Progenitor cell of endocrine pancreas (in vitro differentiated cells): ENCODE data around the gene MLH3. TPM values are rescaled to one million over a fixed set of nuclear protein-coding genes. Genes with fewer than 3 reads are reported as not detected.
A peak's percentile ranks its signal among the peaks of the same experiment; 100 is the strongest.

ENCODE experiments used
- DNase-seq: peaks from one replicate; pipeline ENCODE4 v3.0.0; 2021; ENCODE audit warnings: low spot score; ENCODE audit not compliant: unreplicated experiment
- H3K27ac Mint-ChIP-seq: 2 replicates; pipeline ENCODE4 v1.8.0; 2021; ENCODE audit warnings: mild to moderate bottlenecking, moderate library complexity, mixed read lengths
- H3K27me3 Mint-ChIP-seq: 2 replicates; pipeline ENCODE4 v1.8.0; 2021; ENCODE audit warnings: mixed read lengths
- H3K36me3 Mint-ChIP-seq: 2 replicates; pipeline ENCODE4 v1.8.0; 2022; ENCODE audit warnings: mixed read lengths; ENCODE audit not compliant: insufficient read depth
- H3K4me1 Mint-ChIP-seq: 2 replicates; pipeline ENCODE4 v1.8.0; 2021; ENCODE audit warnings: low read depth, mixed read lengths
- H3K4me3 Mint-ChIP-seq: 2 replicates; pipeline ENCODE4 v1.8.0; 2021; ENCODE audit warnings: low read depth, mild to moderate bottlenecking, moderate library complexity, mixed read lengths
- H3K9me3 Mint-ChIP-seq: 2 replicates; pipeline ENCODE4 v1.8.0; 2021; ENCODE audit warnings: low read depth, mixed read lengths
- total RNA-seq: library from RNA; stranded (reverse); gene quantifications from 2 replicates; pipeline ENCODE4 v1.2.1, GENCODE V29; 2021
- TF ChIP-seq, protein P1 (sequence below): fragments of 200-600 bp; sonication (generic); IDR thresholded peaks from one replicate; pipeline ENCODE4 v1.5.0; 2021; ENCODE audit warnings: antibody characterized with exemption, mild to moderate bottlenecking; ENCODE audit not compliant: unreplicated experiment

The MLH3 gene
- total RNA-seq, 1 donor from 2014 or later, result 30.8 TPM

DNA sequence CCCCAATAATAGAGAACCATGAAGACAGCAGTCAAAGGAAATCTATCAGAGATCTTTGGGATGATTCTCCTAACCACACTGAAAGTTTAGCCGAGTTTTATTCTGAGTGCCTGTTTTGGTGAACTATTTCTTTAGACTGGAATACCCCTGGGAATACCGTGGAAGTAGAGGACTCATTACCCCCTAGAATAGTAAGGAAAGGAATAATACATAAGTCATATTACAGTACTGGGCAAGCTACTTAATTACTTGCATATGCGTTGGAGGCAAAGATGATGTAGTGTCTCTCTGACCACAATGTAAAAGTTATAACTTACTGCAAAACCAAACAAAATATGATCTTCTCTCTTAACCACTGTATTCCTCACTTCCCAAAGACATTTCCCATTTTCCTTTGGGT, 43.6 kb upstream of the MLH3 start:
- DNase-seq, result no peak
- TF ChIP-seq, protein P1, sequence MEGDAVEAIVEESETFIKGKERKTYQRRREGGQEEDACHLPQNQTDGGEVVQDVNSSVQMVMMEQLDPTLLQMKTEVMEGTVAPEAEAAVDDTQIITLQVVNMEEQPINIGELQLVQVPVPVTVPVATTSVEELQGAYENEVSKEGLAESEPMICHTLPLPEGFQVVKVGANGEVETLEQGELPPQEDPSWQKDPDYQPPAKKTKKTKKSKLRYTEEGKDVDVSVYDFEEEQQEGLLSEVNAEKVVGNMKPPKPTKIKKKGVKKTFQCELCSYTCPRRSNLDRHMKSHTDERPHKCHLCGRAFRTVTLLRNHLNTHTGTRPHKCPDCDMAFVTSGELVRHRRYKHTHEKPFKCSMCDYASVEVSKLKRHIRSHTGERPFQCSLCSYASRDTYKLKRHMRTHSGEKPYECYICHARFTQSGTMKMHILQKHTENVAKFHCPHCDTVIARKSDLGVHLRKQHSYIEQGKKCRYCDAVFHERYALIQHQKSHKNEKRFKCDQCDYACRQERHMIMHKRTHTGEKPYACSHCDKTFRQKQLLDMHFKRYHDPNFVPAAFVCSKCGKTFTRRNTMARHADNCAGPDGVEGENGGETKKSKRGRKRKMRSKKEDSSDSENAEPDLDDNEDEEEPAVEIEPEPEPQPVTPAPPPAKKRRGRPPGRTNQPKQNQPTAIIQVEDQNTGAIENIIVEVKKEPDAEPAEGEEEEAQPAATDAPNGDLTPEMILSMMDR, result no peak
- Mint-ChIP-seq H3K27ac (no peak overlapping the region), H3K36me3 (peaks cover 34% of the 10 kb centered on the region), H3K27me3 (no peaks in the 10 kb centered on the region), H3K9me3 (no peaks in the 10 kb centered on the region), H3K4me1 (peaks cover 5% of the 10 kb centered on the region), H3K4me3 (no peak overlapping the region)

DNA sequence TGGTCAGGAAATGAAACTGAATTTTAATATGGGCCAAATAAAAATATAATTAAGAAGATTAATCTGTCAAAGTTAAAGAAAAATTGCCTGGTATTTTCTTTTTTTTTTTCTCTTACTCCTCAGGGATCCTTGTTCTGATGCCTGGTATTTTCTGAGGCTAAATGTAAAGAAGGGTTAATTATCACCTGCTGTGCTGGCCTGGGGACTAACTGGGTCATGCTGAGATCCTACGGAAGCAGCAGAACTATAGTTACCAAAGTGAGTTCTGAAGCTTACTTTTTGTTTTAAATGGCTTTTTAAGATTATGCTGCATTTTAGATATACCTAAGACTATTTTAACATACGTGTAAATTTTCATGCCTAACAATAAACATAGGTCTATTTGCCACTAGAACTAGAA, 41.4 kb upstream of the MLH3 start:
- TF ChIP-seq, protein P1, result no peak
- Mint-ChIP-seq H3K4me1 (no peaks in the 10 kb centered on the region), H3K27me3 (no peaks in the 10 kb centered on the region), H3K36me3 (peaks cover 23% of the 10 kb centered on the region), H3K9me3 (no peaks in the 10 kb centered on the region), H3K4me3 (no peak overlapping the region), H3K27ac (no peak overlapping the region)
- no peak for DNase-seq

DNA sequence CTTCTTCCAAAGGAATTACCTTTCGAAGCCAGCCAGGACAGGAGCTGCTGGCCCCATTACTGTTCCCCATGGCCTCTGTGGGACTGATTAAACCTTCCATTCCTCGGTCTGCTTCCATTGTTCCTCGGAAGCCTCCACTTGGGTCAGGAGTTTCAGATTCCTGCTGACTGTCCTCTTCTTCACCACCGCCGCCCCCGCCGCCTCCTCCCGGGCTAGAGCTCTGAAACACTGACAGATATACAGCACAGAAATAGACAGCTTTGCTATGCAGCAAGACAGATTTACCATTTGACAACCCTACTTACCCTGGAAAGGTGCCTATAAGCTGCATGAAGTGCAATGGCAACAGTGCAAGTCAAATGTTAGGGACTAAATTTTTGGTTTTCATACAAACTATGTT, 40.0 kb upstream of the MLH3 start:
- Mint-ChIP-seq H3K36me3 (peaks cover 25% of the 10 kb centered on the region), H3K27ac (no peak overlapping the region), H3K4me3 (no peak overlapping the region), H3K27me3 (no peaks in the 10 kb centered on the region), H3K4me1 (no peaks in the 10 kb centered on the region), H3K9me3 (no peaks in the 10 kb centered on the region)
- TF ChIP-seq, protein P1, result no peak
- no peak for DNase-seq

DNA sequence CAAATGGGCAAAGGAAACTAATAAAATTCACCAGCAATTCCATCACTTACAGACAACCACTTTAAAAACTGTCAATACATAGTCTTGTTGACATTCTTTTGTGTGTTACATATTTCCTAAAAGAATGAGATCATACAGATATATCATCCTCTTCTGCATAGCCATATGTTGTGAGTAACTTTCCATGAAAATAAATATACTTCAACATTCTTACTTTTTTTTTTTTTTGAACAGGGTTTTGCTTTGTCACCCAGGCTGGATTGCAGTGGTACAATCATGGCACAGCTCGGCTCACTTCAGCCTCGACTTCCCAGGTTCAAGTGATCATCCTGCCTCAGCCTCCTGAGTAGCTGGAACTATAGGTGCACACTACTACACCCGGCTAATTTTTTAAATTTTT, 39.1 kb upstream of the MLH3 start:
- H3K4me3 Mint-ChIP-seq, result no peak overlapping the region
- H3K4me1 Mint-ChIP-seq, result no peaks in the 10 kb centered on the region
- H3K36me3 Mint-ChIP-seq, result peaks cover 29% of the 10 kb centered on the region
- TF ChIP-seq, protein P1, result no peak
- H3K27ac Mint-ChIP-seq, result no peak overlapping the region
- no peaks in the 10 kb centered on the region for H3K9me3 Mint-ChIP-seq
- H3K27me3 Mint-ChIP-seq, result no peaks in the 10 kb centered on the region
- DNase-seq, result no peak

DNA sequence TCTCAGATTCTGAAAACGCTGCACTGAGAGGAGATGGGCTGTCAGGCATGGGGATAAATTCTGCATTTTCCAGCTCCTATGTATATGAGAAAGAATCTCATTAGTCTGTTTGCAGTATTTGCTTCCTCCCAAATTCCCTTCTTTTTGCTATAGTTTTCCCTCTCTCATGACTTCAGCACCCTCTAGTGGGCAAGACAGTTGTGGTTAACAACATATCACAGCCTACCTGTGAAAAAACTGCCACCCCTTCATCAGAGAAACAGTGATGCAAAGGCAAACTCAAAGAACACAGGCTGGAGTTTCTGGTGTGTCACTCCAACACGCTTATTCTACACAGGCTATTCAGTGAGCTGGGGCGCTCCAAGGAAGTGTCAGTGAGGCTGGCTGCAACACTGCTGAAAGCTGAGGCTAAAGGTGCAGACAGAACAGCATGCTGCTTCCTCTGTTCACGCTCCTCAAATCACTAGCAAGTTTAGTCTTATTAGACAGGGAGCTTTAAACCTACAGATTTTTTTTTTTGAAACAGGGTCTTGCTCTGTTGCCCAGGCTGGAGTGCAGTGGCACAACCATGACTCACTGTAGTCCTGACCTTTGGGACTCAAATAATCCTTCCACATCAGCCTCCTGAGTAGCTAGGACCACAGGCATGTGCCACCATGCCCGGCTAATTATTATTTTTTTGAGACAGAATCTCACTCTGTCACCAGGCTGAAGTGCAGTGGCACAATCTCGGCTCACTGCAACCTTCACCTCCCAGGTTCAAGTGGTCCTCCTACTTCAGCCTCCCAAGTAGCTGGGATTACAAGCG, 37.5 kb upstream of the MLH3 start:
- no peaks in the 10 kb centered on the region for H3K27me3 Mint-ChIP-seq
- no peaks in the 10 kb centered on the region for H3K4me1 Mint-ChIP-seq
- peak; percentile 37 for DNase-seq
- H3K36me3 Mint-ChIP-seq, result peaks cover 24% of the 10 kb centered on the region
- no peak overlapping the region for H3K27ac Mint-ChIP-seq
- H3K9me3 Mint-ChIP-seq, result no peaks in the 10 kb centered on the region
- no peak overlapping the region for H3K4me3 Mint-ChIP-seq
- TF ChIP-seq, protein P1, result peak; percentile 88
